Neuronal stem cell (in vitro differentiated cells): ENCODE measurements around the gene CD52.

Experiments
- DNase-seq: peaks from one replicate; pipeline ENCODE4 v3.0.0-alpha.2; 2013; ENCODE audit warnings: low spot score
- H2AFZ ChIP-seq: one replicate; pipeline ENCODE4 v1.6.1; 2013; ENCODE audit warnings: mild to moderate bottlenecking, low read length, inconsistent platforms
- H2AK5ac ChIP-seq: 2 replicates; pipeline ENCODE4 v1.6.1; 2013; ENCODE audit warnings: low read depth, mild to moderate bottlenecking, inconsistent platforms, low read length, moderate library complexity, mixed read lengths
- H2BK120ac ChIP-seq: 2 replicates; pipeline ENCODE4 v1.6.1; 2013; ENCODE audit warnings: low read depth, mild to moderate bottlenecking, inconsistent platforms, low read length, moderate library complexity, mixed read lengths
- H2BK12ac ChIP-seq: one replicate; pipeline ENCODE4 v1.6.1; 2013; ENCODE audit warnings: low read length, inconsistent platforms
- H2BK15ac ChIP-seq: 2 replicates; pipeline ENCODE4 v1.6.1; 2013; ENCODE audit warnings: mild to moderate bottlenecking, low read length, inconsistent platforms, mixed read lengths
- H2BK5ac ChIP-seq: one replicate; pipeline ENCODE4 v1.6.1; 2013; ENCODE audit warnings: inconsistent platforms, mild to moderate bottlenecking, low read length, moderate library complexity
- H3K14ac ChIP-seq: one replicate; pipeline ENCODE4 v1.6.1; 2013; ENCODE audit warnings: low read length, inconsistent platforms
- H3K18ac ChIP-seq: 2 replicates; pipeline ENCODE4 v1.6.1; 2013; ENCODE audit warnings: low read length, inconsistent platforms
- H3K23ac ChIP-seq: 2 replicates; pipeline ENCODE4 v1.6.1; 2013; ENCODE audit warnings: low read depth, mild to moderate bottlenecking, mixed read lengths, low read length, inconsistent platforms; ENCODE audit not compliant: poor library complexity
- H3K27ac ChIP-seq: replicated peaks from 3 replicates; pipeline ENCODE4 v1.5.1; 2013; ENCODE audit warnings: low read length, inconsistent platforms
- H3K27me3 ChIP-seq, 3 experiments: 2 replicates each; pipeline ENCODE4 v1.6.1; 2013; ENCODE audit warnings: low read length in 3 of 3, mild to moderate bottlenecking in 2 of 3, inconsistent platforms in 1 of 3, low read depth in 1 of 3, mixed read lengths in 1 of 3, moderate library complexity in 1 of 3; ENCODE audit not compliant: control insufficient read depth in 3 of 3, insufficient read depth in 3 of 3
- H3K36me3 ChIP-seq, 2 donors: replicated peaks in 1 of 2; 2 replicates each; pipeline ENCODE4 v1.6.1; 2013; ENCODE audit warnings: low read length in 2 of 2; ENCODE audit not compliant: control insufficient read depth in 2 of 2, insufficient read depth in 2 of 2
- H3K4ac ChIP-seq: 2 replicates; pipeline ENCODE4 v1.6.1; 2013; ENCODE audit warnings: inconsistent platforms, mild to moderate bottlenecking, low read length, moderate library complexity
- H3K4me1 ChIP-seq, 2 donors: 1 replicate in 1 of 2; 2 replicates in 1 of 2; pipeline ENCODE4 v1.6.1; 2013; ENCODE audit warnings: low read length in 2 of 2, low read depth in 1 of 2; ENCODE audit not compliant: control insufficient read depth in 2 of 2, insufficient read depth in 1 of 2
- H3K4me2 ChIP-seq: one replicate; pipeline ENCODE4 v1.6.1; 2013; ENCODE audit warnings: mild to moderate bottlenecking, low read length, inconsistent platforms; ENCODE audit not compliant: insufficient read depth, poor library complexity, severe bottlenecking
- H3K4me3 ChIP-seq, 2 donors: 2 replicates each; pipeline ENCODE4 v1.5.1; 2013; ENCODE audit warnings: low read length in 2 of 2, mild to moderate bottlenecking in 2 of 2, inconsistent platforms in 1 of 2, moderate library complexity in 1 of 2
- H3K79me1 ChIP-seq: one replicate; pipeline ENCODE4 v1.6.1; 2013; ENCODE audit warnings: low read depth, mild to moderate bottlenecking, inconsistent platforms, low read length, moderate library complexity
- H3K9ac ChIP-seq: one replicate; pipeline ENCODE4 v1.6.1; 2013; ENCODE audit warnings: mild to moderate bottlenecking, low read depth, low read length, inconsistent platforms; ENCODE audit not compliant: poor library complexity
- H3K9me3 ChIP-seq, 2 donors: replicated peaks in 1 of 2; 2 replicates each; pipeline versions ENCODE3 to v1.6.1; 2013; ENCODE audit warnings: low read length in 2 of 2, mild to moderate bottlenecking in 2 of 2, inconsistent platforms in 1 of 2, low read depth in 1 of 2, mixed read lengths in 1 of 2, moderate library complexity in 1 of 2; ENCODE audit not compliant: control insufficient read depth in 2 of 2, insufficient read depth in 1 of 2
- H4K8ac ChIP-seq: one replicate; pipeline ENCODE4 v1.6.1; 2013; ENCODE audit warnings: low read depth, mild to moderate bottlenecking, inconsistent platforms, low read length, moderate library complexity
- H4K91ac ChIP-seq: one replicate; pipeline ENCODE4 v1.6.1; 2013; ENCODE audit warnings: low read length, low read depth, mild to moderate bottlenecking, inconsistent platforms; ENCODE audit not compliant: poor library complexity
- WGBS, 2 donors: extraction: QIAGEN DNeasy Blood & Tissue Kit; methylation state at CpG; one replicate each; pipeline ENCODE4 v1.1.7; 2013; ENCODE audit warnings: missing lambda C conversion rate in 2 of 2, mixed read lengths in 1 of 2; ENCODE audit not compliant: insufficient read length in 2 of 2, insufficient replicate concordance in 1 of 2; ENCODE audit errors: extremely low coverage in 2 of 2; 5-methylcytosine and 5-hydroxymethylcytosine counted together

CD52 gene

GRCh38 chr1:26318338-26319064 is 743 bp downstream of the CD52 start:
- H3K9ac ChIP-seq, result no peak overlapping the region
- no peaks in the 10 kb centered on the region for H3K9me3 ChIP-seq
- no peak overlapping the region for H3K23ac ChIP-seq
- WGBS, 2 donors, result no CpG with 5 or more reads among the region's 9 CpGs
- no peak overlapping the region for H2AFZ ChIP-seq
- H3K79me1 ChIP-seq, result no peaks in the 10 kb centered on the region
- peaks cover 11 to 13% of the 10 kb centered on the region in 2 donors for H3K4me1 ChIP-seq
- H3K4me2 ChIP-seq, result no peak overlapping the region
- H3K27me3 ChIP-seq, result no peaks in the 10 kb centered on the region
- H4K8ac ChIP-seq, result no peak overlapping the region
- no peak overlapping the region for H2BK12ac ChIP-seq
- peak overlapping the region; percentile 60 for H3K18ac ChIP-seq
- peak overlapping the region; percentile 71 for H2AK5ac ChIP-seq
- peaks cover 0 to 9% of the 10 kb centered on the region in 2 donors for H3K36me3 ChIP-seq
- no peak overlapping the region for H3K14ac ChIP-seq
- H2BK120ac ChIP-seq, result peak overlapping the region; percentile 3
- H3K4ac ChIP-seq, result no peak overlapping the region
- peak overlapping the region; percentile 82 for H2BK15ac ChIP-seq
- no peak overlapping the region for H3K4me3 ChIP-seq
- DNase-seq, result no peak
- peak overlapping the region; percentile 83 for H2BK5ac ChIP-seq
- no peak overlapping the region for H4K91ac ChIP-seq
- H3K27ac ChIP-seq, result no peak overlapping the region

- H3K4me2 ChIP-seq, result no peak overlapping the region
- peaks cover 0 to 16% of the 10 kb centered on the region in 2 donors for H3K36me3 ChIP-seq
- no peak overlapping the region for H3K27ac ChIP-seq
- peak overlapping the region; percentile 39 for H4K91ac ChIP-seq
- H3K18ac ChIP-seq, result peak overlapping the region; percentile 24
- H3K23ac ChIP-seq, result no peak overlapping the region
- no peak overlapping the region for H3K9ac ChIP-seq
- H2BK12ac ChIP-seq, result no peak overlapping the region
- H2BK120ac ChIP-seq, result peak overlapping the region; percentile 74
- no peak overlapping the region for H3K4ac ChIP-seq
- no peak overlapping the region for H3K4me3 ChIP-seq
- no CpG with 5 or more reads among the region's 2 CpGs for WGBS, 2 donors
- H3K27me3 ChIP-seq, result no peaks in the 10 kb centered on the region
- no peaks in the 10 kb centered on the region for H3K9me3 ChIP-seq
- H2AK5ac ChIP-seq, result peak overlapping the region; percentile 81
- H3K79me1 ChIP-seq, result no peaks in the 10 kb centered on the region
- no peak for DNase-seq
- H2AFZ ChIP-seq, result peak overlapping the region; percentile 65
- H3K4me1 ChIP-seq, result peaks cover 8 to 9% of the 10 kb centered on the region in 2 donors
- H2BK5ac ChIP-seq, result peak overlapping the region; percentile 47
- no peak overlapping the region for H4K8ac ChIP-seq
- H2BK15ac ChIP-seq, result peak overlapping the region; percentile 35
- H3K14ac ChIP-seq, result no peak overlapping the region
Observed at GRCh38 chr1:26320896-26321295, 3.1 kb downstream of the CD52 start.

GRCh38 chr1:26321315-26322041 is 3.7 kb downstream of the CD52 start:
- Histone ChIP-seq H3K14ac (no peak overlapping the region), H2BK15ac (peak overlapping the region; percentile 35), H3K4ac (no peak overlapping the region), H2AFZ (peak overlapping the region; percentile 65), H3K23ac (peak overlapping the region; percentile 51), H3K9me3 (no peaks in the 10 kb centered on the region), H3K79me1 (no peaks in the 10 kb centered on the region), H3K27me3 (no peaks in the 10 kb centered on the region), H3K4me3 (no peak overlapping the region), H3K4me1 (peaks cover 5 to 9% of the 10 kb centered on the region in 2 donors), H3K27ac (no peak overlapping the region), H3K4me2 (no peak overlapping the region), H4K91ac (peak overlapping the region; percentile 39), H3K36me3 (peaks cover 0 to 16% of the 10 kb centered on the region in 2 donors), H4K8ac (no peak overlapping the region), H2BK120ac (peak overlapping the region; percentile 74), H3K18ac (peak overlapping the region; percentile 89), H2BK5ac (peak overlapping the region; percentile 47), H3K9ac (peak overlapping the region; percentile 51), H2AK5ac (peak overlapping the region; percentile 81), H2BK12ac (peak overlapping the region; percentile 86)
- no CpG with 5 or more reads among the region's 16 CpGs for whole genome bisulfite sequencing, 2 donors
- peak; percentile 84 for DNase-seq

GRCh38 chr1:26322042-26322331 is 4.2 kb downstream of the CD52 start:
- Histone ChIP-seq H2BK120ac (no peak overlapping the region), H2BK12ac (peak overlapping the region; percentile 80), H3K23ac (peak overlapping the region; percentile 51), H3K18ac (peak overlapping the region; percentile 42), H3K14ac (no peak overlapping the region), H2AK5ac (peak overlapping the region; percentile 39), H2AFZ (peak overlapping the region; percentile 65), H3K9ac (no peak overlapping the region), H3K4me2 (no peak overlapping the region), H3K36me3 (peaks cover 0 to 16% of the 10 kb centered on the region in 2 donors), H3K9me3 (no peaks in the 10 kb centered on the region), H3K79me1 (no peaks in the 10 kb centered on the region), H2BK15ac (no peak overlapping the region), H4K8ac (no peak overlapping the region), H3K4ac (no peak overlapping the region), H3K4me1 (peaks cover 5 to 9% of the 10 kb centered on the region in 2 donors), H3K27me3 (no peaks in the 10 kb centered on the region), H3K27ac (no peak overlapping the region), H2BK5ac (no peak overlapping the region), H3K4me3 (no peak overlapping the region), H4K91ac (no peak overlapping the region)
- WGBS, 2 donors, result no CpG with 5 or more reads among the region's 10 CpGs
- no peak for DNase-seq
